SU-DHL-6 (cell line): Measurements from ENCODE around the gene KLK5.

Experiments
- EZH2phosphoT487 ChIP-seq: fragments of 200-600 bp; sonication (generic), shearing (Covaris generic); conservative IDR thresholded peaks from 2 replicates; pipeline ENCODE4 v1.6.1; 2018; ENCODE audit warnings: mild to moderate bottlenecking, antibody characterized with exemption, low read length, moderate library complexity, mixed read lengths
- TF ChIP-seq, protein P1 (sequence below): fragments of 200-600 bp; sonication (generic); IDR thresholded peaks from one replicate; pipeline ENCODE4 v1.5.1; 2017; ENCODE audit warnings: antibody characterized with exemption, mild to moderate bottlenecking, low read length, moderate library complexity; ENCODE audit not compliant: insufficient read depth, poor library complexity, severe bottlenecking

DNA sequence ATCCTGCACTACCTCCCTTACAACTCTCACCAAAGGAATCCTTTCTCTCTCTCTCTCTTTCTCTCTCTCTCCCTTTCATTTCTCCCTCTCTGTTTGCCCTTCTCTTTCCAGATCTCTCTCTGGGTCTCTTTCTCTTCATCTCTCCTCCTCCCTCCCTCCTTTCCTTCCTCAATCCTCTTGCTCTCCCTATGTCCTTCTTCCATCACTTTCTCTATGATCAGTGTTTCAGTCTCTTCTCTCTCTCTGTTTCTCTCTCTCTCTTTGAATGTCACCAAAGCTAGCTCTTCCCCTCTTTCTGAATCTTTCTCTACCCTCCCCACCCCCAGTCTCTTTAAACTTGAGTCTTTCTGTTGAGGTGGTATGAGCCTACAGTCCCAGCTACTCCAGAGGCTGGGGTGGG lies 21.8 kb downstream of the KLK5 start:
- TF ChIP-seq, protein P1, sequence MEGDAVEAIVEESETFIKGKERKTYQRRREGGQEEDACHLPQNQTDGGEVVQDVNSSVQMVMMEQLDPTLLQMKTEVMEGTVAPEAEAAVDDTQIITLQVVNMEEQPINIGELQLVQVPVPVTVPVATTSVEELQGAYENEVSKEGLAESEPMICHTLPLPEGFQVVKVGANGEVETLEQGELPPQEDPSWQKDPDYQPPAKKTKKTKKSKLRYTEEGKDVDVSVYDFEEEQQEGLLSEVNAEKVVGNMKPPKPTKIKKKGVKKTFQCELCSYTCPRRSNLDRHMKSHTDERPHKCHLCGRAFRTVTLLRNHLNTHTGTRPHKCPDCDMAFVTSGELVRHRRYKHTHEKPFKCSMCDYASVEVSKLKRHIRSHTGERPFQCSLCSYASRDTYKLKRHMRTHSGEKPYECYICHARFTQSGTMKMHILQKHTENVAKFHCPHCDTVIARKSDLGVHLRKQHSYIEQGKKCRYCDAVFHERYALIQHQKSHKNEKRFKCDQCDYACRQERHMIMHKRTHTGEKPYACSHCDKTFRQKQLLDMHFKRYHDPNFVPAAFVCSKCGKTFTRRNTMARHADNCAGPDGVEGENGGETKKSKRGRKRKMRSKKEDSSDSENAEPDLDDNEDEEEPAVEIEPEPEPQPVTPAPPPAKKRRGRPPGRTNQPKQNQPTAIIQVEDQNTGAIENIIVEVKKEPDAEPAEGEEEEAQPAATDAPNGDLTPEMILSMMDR = no peak
- no peak for TF ChIP-seq EZH2phosphoT487
